Activated CD8-positive, alpha-beta memory T cell treated with anti-CD3 and anti-CD28 coated beads for 24 hours (primary cell): ENCODE results near the gene FHIT.

Source experiments
- DNase-seq: peaks from one replicate; pipeline ENCODE4 v3.0.0-alpha.2; 2020

Gene FHIT

GRCh38 chr3:60517134-60517533, 734.1 kb downstream of the FHIT start:
- DNase-seq, result no peak

- no peak for DNase-seq
Measured at GRCh38 chr3:60514866-60515265, 736.4 kb downstream of the FHIT start.

- no peak for DNase-seq
Measured at GRCh38 chr3:60514085-60514649, 737.1 kb downstream of the FHIT start.

GRCh38 chr3:60513241-60513640, 738.0 kb downstream of the FHIT start:
- DNase-seq, result no peak

GRCh38 chr3:60512506-60512905, 738.7 kb downstream of the FHIT start:
- DNase-seq, result no peak

GRCh38 chr3:60509471-60509870, 741.8 kb downstream of the FHIT start:
- DNase-seq, result no peak

- DNase-seq, result no peak
Measured at GRCh38 chr3:60504827-60505457, 746.3 kb downstream of the FHIT start.

GRCh38 chr3:60501314-60501713, 749.9 kb downstream of the FHIT start:
- DNase-seq, result no peak

GRCh38 chr3:60497902-60498301, 753.4 kb downstream of the FHIT start:
- no peak for DNase-seq

GRCh38 chr3:60490992-60491391, 760.3 kb downstream of the FHIT start:
- DNase-seq, result no peak

GRCh38 chr3:60475096-60475495, 776.2 kb downstream of the FHIT start:
- DNase-seq, result no peak

GRCh38 chr3:60469481-60469880, 781.8 kb downstream of the FHIT start:
- DNase-seq, result no peak

- DNase-seq, result no peak
Measured at GRCh38 chr3:60463685-60464084, 787.6 kb downstream of the FHIT start.

GRCh38 chr3:60461267-60461666, 790.0 kb downstream of the FHIT start:
- no peak for DNase-seq

GRCh38 chr3:60456180-60456579, 795.1 kb downstream of the FHIT start:
- DNase-seq, result no peak

- DNase-seq, result no peak
Measured at GRCh38 chr3:60453326-60453725, 797.9 kb downstream of the FHIT start.

GRCh38 chr3:60448696-60449095, 802.6 kb downstream of the FHIT start:
- DNase-seq, result no peak

- no peak for DNase-seq
Measured at GRCh38 chr3:60445446-60445845, 805.8 kb downstream of the FHIT start.

- no peak for DNase-seq
Measured at GRCh38 chr3:60444898-60445437, 806.3 kb downstream of the FHIT start.

GRCh38 chr3:60440869-60441268, 810.4 kb downstream of the FHIT start:
- no peak for DNase-seq

GRCh38 chr3:60435941-60436650, 815.2 kb downstream of the FHIT start:
- no peak for DNase-seq

- no peak for DNase-seq
Measured at GRCh38 chr3:60434950-60435349, 816.3 kb downstream of the FHIT start.

GRCh38 chr3:60434323-60434722, 816.9 kb downstream of the FHIT start:
- no peak for DNase-seq

- DNase-seq, result no peak
Measured at GRCh38 chr3:60431599-60431958, 819.7 kb downstream of the FHIT start.
